Measurements from ENCODE around the gene NAA30.

DNA sequence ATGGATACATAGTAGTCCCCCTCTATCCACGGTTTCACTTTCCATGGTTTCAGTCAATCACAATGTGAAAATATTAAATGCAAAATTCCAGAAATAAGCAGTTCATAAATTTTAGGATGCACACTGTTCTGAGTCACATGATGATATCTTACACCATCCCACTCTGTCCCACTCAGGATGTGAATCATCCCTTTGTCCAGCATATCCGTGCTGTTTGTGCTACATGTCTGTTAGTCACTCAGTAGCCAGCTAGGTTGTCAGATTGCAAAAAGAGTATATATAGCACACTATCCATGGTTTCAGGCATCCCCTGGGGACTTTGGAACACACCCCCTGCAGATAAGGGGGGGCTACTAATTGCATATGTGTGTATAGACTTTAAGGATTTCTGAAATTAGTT is 8.1 kb upstream of the NAA30 start:
- TF ChIP-seq, protein P1, sequence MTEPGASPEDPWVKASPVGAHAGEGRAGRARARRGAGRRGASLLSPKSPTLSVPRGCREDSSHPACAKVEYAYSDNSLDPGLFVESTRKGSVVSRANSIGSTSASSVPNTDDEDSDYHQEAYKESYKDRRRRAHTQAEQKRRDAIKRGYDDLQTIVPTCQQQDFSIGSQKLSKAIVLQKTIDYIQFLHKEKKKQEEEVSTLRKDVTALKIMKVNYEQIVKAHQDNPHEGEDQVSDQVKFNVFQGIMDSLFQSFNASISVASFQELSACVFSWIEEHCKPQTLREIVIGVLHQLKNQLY (CRISPR knock-in tag; IDR thresholded peaks at IDR 0.05) = no peak
- TF ChIP-seq, protein P2, sequence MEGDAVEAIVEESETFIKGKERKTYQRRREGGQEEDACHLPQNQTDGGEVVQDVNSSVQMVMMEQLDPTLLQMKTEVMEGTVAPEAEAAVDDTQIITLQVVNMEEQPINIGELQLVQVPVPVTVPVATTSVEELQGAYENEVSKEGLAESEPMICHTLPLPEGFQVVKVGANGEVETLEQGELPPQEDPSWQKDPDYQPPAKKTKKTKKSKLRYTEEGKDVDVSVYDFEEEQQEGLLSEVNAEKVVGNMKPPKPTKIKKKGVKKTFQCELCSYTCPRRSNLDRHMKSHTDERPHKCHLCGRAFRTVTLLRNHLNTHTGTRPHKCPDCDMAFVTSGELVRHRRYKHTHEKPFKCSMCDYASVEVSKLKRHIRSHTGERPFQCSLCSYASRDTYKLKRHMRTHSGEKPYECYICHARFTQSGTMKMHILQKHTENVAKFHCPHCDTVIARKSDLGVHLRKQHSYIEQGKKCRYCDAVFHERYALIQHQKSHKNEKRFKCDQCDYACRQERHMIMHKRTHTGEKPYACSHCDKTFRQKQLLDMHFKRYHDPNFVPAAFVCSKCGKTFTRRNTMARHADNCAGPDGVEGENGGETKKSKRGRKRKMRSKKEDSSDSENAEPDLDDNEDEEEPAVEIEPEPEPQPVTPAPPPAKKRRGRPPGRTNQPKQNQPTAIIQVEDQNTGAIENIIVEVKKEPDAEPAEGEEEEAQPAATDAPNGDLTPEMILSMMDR (IDR thresholded peaks at IDR 0.05) = no peak
- no peak for TF ChIP-seq ATF3 (CRISPR knock-in tag; conservative IDR thresholded peaks at IDR 0.05)
- no peak for TF ChIP-seq NR3C1 (CRISPR knock-in tag; conservative IDR thresholded peaks at IDR 0.05; ENCODE audit: low read depth)
- no peak for TF ChIP-seq SP1 (CRISPR knock-in tag; conservative IDR thresholded peaks at IDR 0.05)
- TF ChIP-seq GTF2I (CRISPR knock-in tag; conservative IDR thresholded peaks at IDR 0.05) = no peak
- no peak for TF ChIP-seq ZNF121 (CRISPR knock-in tag; IDR thresholded peaks at IDR 0.05)
- TF ChIP-seq, protein P3, sequence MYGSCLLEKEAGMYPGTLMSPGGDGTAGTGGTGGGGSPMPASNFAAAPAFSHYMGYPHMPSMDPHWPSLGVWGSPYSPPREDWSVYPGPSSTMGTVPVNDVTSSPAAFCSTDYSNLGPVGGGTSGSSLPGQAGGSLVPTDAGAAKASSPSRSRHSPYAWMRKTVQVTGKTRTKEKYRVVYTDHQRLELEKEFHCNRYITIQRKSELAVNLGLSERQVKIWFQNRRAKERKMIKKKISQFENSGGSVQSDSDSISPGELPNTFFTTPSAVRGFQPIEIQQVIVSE (CRISPR knock-in tag; IDR thresholded peaks at IDR 0.05; ENCODE audit: borderline replicate concordance) = no peak
- no peak for TF ChIP-seq CREB1 (CRISPR knock-in tag; IDR thresholded peaks at IDR 0.05)
- no peak for TF ChIP-seq CBFB (CRISPR knock-in tag; IDR thresholded peaks at IDR 0.05; ENCODE audit: low read depth)
- TF ChIP-seq, protein P4, sequence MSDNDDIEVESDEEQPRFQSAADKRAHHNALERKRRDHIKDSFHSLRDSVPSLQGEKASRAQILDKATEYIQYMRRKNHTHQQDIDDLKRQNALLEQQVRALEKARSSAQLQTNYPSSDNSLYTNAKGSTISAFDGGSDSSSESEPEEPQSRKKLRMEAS (CRISPR knock-in tag; IDR thresholded peaks at IDR 0.05) = no peak
- TF ChIP-seq NFYB (CRISPR knock-in tag; conservative IDR thresholded peaks at IDR 0.05; ENCODE audit: low read depth) = no peak
- no peak for TF ChIP-seq ELF4 (CRISPR knock-in tag; IDR thresholded peaks at IDR 0.05; ENCODE audit: low read depth)
- no peak for TF ChIP-seq ZNF263 (CRISPR knock-in tag; IDR thresholded peaks at IDR 0.05; ENCODE audit: low read depth)
